K562 (cell line): ENCODE measurements around the gene CSNK1D. TPM values are rescaled to one million over a fixed set of nuclear protein-coding genes. Genes with fewer than 3 reads are reported as not detected.
A peak's percentile ranks its signal among the peaks of the same experiment; 100 is the strongest.

Experiments used
- ARID1B ChIP-seq: fragments of 450-650 bp; IDR thresholded peaks from 2 replicates; pipeline ENCODE4 v1.6.1; 2016; ENCODE audit warnings: antibody characterized with exemption, mild to moderate bottlenecking, inconsistent platforms
- C11orf30 ChIP-seq: fragments of 450-650 bp; IDR thresholded peaks from 2 replicates; pipeline ENCODE4 v1.6.1; 2016; ENCODE audit warnings: low read depth, mild to moderate bottlenecking
- DPF2 ChIP-seq: fragments of 450-650 bp; IDR thresholded peaks from 2 replicates; pipeline ENCODE4 v1.6.1; 2016
- ESRRA ChIP-seq: fragments of 450-650 bp; IDR thresholded peaks from 2 replicates; pipeline ENCODE4 v1.6.1; 2014; ENCODE audit warnings: low read depth, mild to moderate bottlenecking, moderate library complexity, borderline replicate concordance
- ETS1 ChIP-seq: conservative IDR thresholded peaks from 2 replicates; pipeline ENCODE4 v1.6.1; 2011; ENCODE audit warnings: low read depth, mild to moderate bottlenecking, low read length; ENCODE audit not compliant: control insufficient read depth
- ETV6 ChIP-seq, 3 experiments: fragments of 150-350 bp in 1 of 3; sonication (generic) in 1 of 3; formaldehyde crosslinking in 1 of 3; IDR thresholded peaks; 2 replicates each; pipeline versions ENCODE4 v1.6.1 to v1.8.0; 2014 to 2022; ENCODE audit warnings: borderline replicate concordance in 2 of 3, low read depth in 2 of 3, antibody characterized with exemption in 1 of 3, low read length in 1 of 3, mild to moderate bottlenecking in 1 of 3, missing genetic modification reagents in 1 of 3
- EZH2 ChIP-seq: IDR thresholded peaks from 2 replicates; pipeline ENCODE4 v1.6.1; 2012; ENCODE audit warnings: low read depth, mild to moderate bottlenecking, inconsistent platforms, low read length, borderline replicate concordance
- FOXK2 ChIP-seq, 2 experiments: fragments of 450-650 bp; IDR thresholded peaks in 1 of 2; conservative IDR thresholded peaks in 1 of 2; 2 replicates each; pipeline ENCODE4 v1.6.1; 2016; ENCODE audit warnings: low read depth in 2 of 2, mild to moderate bottlenecking in 1 of 2
- HMGN3 ChIP-seq: IDR thresholded peaks from 2 replicates; pipeline ENCODE4 v1.6.1; 2011; ENCODE audit warnings: borderline replicate concordance, low read depth, mild to moderate bottlenecking, mixed read lengths, low read length; ENCODE audit not compliant: insufficient read length; ENCODE audit errors: extremely low read depth
- HNRNPUL1 ChIP-seq: fragments of 200-400 bp; formaldehyde crosslinking; IDR thresholded peaks from 2 replicates; pipeline ENCODE4 v1.6.1; 2017; ENCODE audit warnings: low read length
- LCOR ChIP-seq: sonication (generic); formaldehyde crosslinking; IDR thresholded peaks from 2 replicates; pipeline ENCODE4 v1.8.0; 2022; ENCODE audit warnings: mild to moderate bottlenecking, missing genetic modification reagents
- MEF2A ChIP-seq: IDR thresholded peaks from 2 replicates; pipeline ENCODE4 v1.6.1; 2011; ENCODE audit warnings: low read depth, mild to moderate bottlenecking, low read length, moderate library complexity; ENCODE audit not compliant: control insufficient read depth
- MITF ChIP-seq: IDR thresholded peaks from 2 replicates; pipeline ENCODE4 v1.6.1; 2014; ENCODE audit warnings: antibody characterized with exemption
- NR2C1 ChIP-seq, 2 experiments: fragments of 450-650 bp; IDR thresholded peaks; 2 replicates each; pipeline ENCODE4 v1.6.1; 2017; ENCODE audit warnings: mild to moderate bottlenecking in 2 of 2, antibody characterized with exemption in 1 of 2, inconsistent platforms in 1 of 2, missing compliant biosample characterization in 1 of 2, missing genetic modification characterization in 1 of 2
- SMAD2 ChIP-seq: fragments of 150-350 bp; IDR thresholded peaks from 2 replicates; pipeline ENCODE4 v1.6.1; 2014; ENCODE audit warnings: low read depth, mild to moderate bottlenecking, low read length
- SOX6 ChIP-seq: fragments of 450-650 bp; IDR thresholded peaks from 2 replicates; pipeline ENCODE4 v1.6.1; 2014; ENCODE audit warnings: mild to moderate bottlenecking
- SRF ChIP-seq, 2 experiments: fragments of 250-450, 450-650 bp in 1 of 2; sonication (Bioruptor Pico) in 1 of 2; sonication (generic) in 1 of 2; formaldehyde crosslinking; IDR thresholded peaks; 2 replicates each; pipeline versions ENCODE4 v1.5.0 to v1.5.1; 2020 to 2022; ENCODE audit warnings: mild to moderate bottlenecking in 1 of 2, missing genetic modification reagents in 1 of 2
- TRIM25 ChIP-seq: fragments of 450-650 bp; IDR thresholded peaks from 2 replicates; pipeline ENCODE4 v1.7.0; 2016; ENCODE audit warnings: borderline replicate concordance
- ZBED1 ChIP-seq: IDR thresholded peaks from 2 replicates; pipeline ENCODE4 v1.6.1; 2014
- ZNF175 ChIP-seq: fragments of 200-800 bp; sonication (Bioruptor generic); IDR thresholded peaks from 2 replicates; pipeline ENCODE4 v1.6.1; 2016; ENCODE audit warnings: low read depth, mild to moderate bottlenecking, missing genetic modification characterization, missing compliant biosample characterization
- polyA plus RNA-seq, 8 experiments: library from polyadenylated mRNA; depleted of rRNA in 4 of 8; stranded (reverse) in 5 of 8; unstranded in 3 of 8; fragments of >200 nt; fragmentation: Nextera tagmentation in 2 of 8; fragmentation: Illumina TruSeq in 1 of 8; extraction: Ambion mirVana in 2 of 8; extraction: Trizol in 1 of 8; gene quantifications; 2 replicates each; pipeline versions ENCODE4 v1.2.1 to v1.2.3, GENCODE V29; 2011 to 2014; ENCODE audit warnings: inconsistent platforms in 1 of 8, missing spikeins in 1 of 8
- total RNA-seq, 7 experiments: library from RNA; depleted of rRNA in 6 of 7; stranded (reverse); fragments of >200 nt in 6 of 7; fragmentation: Illumina TruSeq in 2 of 7; extraction: Trizol in 2 of 7; gene quantifications; 2 replicates each; pipeline versions ENCODE4 v1.2.1 to v1.2.3, GENCODE V29; 2011 to 2021; ENCODE audit warnings: low replicate concordance in 1 of 7
- TF ChIP-seq, protein P1 (sequence below): fragments of 200-800 bp; sonication (Bioruptor generic); IDR thresholded peaks from 2 replicates; pipeline ENCODE4 v1.6.1; 2017; ENCODE audit warnings: missing genetic modification characterization, missing compliant biosample characterization

Gene CSNK1D
- total and polyA plus RNA-seq, 9 of the 15 experiments (the other 6 are each of a cell fraction or from before 2014, with no cell fraction given): 6.5 to 133 (median 41.3) TPM

GRCh38 chr17:82272495-82273326 lies 789 bp downstream of the CSNK1D start (continued):
- TF ChIP-seq ARID1B (0 out of 2 replicates have a peak, but pooled peaks have one; percentile 22), C11orf30 (no peak), SOX6 (no peak), FOXK2 (conservative IDR thresholded peaks at IDR 0.05 in 1 of 2, IDR thresholded peaks at IDR 0.05 in 1 of 2; ENCODE audit: low read depth in 2 of 2) (peak; percentile 65 to 74; a peak in 2 of 4 replicates), HMGN3 (peak; percentile 44), SRF (CRISPR knock-in tag; IDR thresholded peaks at IDR 0.05) (no peak), MEF2A (no peak), ETV6 (IDR thresholded peaks at IDR 0.05; ENCODE audit: borderline replicate concordance in 1 of 2, low read depth in 2 of 2, low read length in 1 of 2) (no peak), ETV6 (CRISPR knock-in tag; IDR thresholded peaks at IDR 0.05; ENCODE audit: borderline replicate concordance) (no peak), LCOR (CRISPR knock-in tag) (no peak), HNRNPUL1 (no peak), ETS1 (no peak), ZBED1 (no peak), ZNF175 (CRISPR knock-in tag) (no peak), TRIM25 (no peak), NR2C1 (IDR thresholded peaks at IDR 0.05) (no peak), NR2C1 (tag; IDR thresholded peaks at IDR 0.05) (no peak), MITF (no peak), DPF2 (peak; percentile 51), EZH2 (no peak), ESRRA (0 out of 2 replicates have a peak, but pooled peaks have one; percentile 18), SMAD2 (no peak)
- TF ChIP-seq, protein P1, sequence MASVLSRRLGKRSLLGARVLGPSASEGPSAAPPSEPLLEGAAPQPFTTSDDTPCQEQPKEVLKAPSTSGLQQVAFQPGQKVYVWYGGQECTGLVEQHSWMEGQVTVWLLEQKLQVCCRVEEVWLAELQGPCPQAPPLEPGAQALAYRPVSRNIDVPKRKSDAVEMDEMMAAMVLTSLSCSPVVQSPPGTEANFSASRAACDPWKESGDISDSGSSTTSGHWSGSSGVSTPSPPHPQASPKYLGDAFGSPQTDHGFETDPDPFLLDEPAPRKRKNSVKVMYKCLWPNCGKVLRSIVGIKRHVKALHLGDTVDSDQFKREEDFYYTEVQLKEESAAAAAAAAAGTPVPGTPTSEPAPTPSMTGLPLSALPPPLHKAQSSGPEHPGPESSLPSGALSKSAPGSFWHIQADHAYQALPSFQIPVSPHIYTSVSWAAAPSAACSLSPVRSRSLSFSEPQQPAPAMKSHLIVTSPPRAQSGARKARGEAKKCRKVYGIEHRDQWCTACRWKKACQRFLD (CRISPR knock-in tag): peak; percentile 85; the same call in 1 of the 2 replicates
